HCT116 (cell line): Measurements from ENCODE around the gene PXDN. TPM values are rescaled to one million over a fixed set of nuclear protein-coding genes. Genes with fewer than 3 reads are reported as not detected.

Experiments used
- ATAC-seq: fragments of 200-7000 bp; cut with Tn5 transposase; 2 replicates; pipeline ENCODE4 v1.9.1; 2020; ENCODE audit warnings: mild to moderate bottlenecking, moderate library complexity
- BruUV-seq: library from RNA; stranded (reverse); fragments of 400-500 nt; replicated peaks from 2 replicates; lab custom pipeline; 2021; lab: Mats Ljungman, UMichigan
- CTCF ChIA-PET: fragments of 300-600 bp; sonication (Branson Sonifier 250); formaldehyde crosslinking; loops from one replicate; lab custom pipeline; 2021; ENCODE audit warnings: antibody characterized with exemption; lab: Charles Lee
- POLR2A ChIA-PET: fragments of 300-600, 350-600 bp; sonication (Branson Sonifier 250); formaldehyde crosslinking; loops from one replicate; lab custom pipeline; 2021; ENCODE audit warnings: antibody characterized with exemption; lab: Charles Lee
- RAD21 ChIA-PET, 2 experiments: fragments of 300-600 bp; sonication (Branson Sonifier 250); formaldehyde crosslinking; loops; one replicate each; lab custom pipeline; 2023; ENCODE audit warnings: low total read pairs in 2 of 2; ENCODE audit not compliant: uncharacterized antibody in 2 of 2, unreplicated experiment in 2 of 2, low non-redundant PET in 1 of 2; lab: Charles Lee
- DNase-seq: peaks from one replicate; pipeline ENCODE4 v3.0.0-alpha.2; 2010; ENCODE audit warnings: low read depth, low spot score
- H2AFZ ChIP-seq: fragments of 200-600 bp; shearing (Covaris generic), sonication (generic); 2 replicates; pipeline ENCODE4 v1.6.1; 2017; ENCODE audit warnings: low read depth, mixed run types, mixed read lengths, antibody characterized with exemption, low read length; ENCODE audit not compliant: poor library complexity, severe bottlenecking
- H3K27ac ChIP-seq: 2 replicates; pipeline ENCODE4 v1.5.1; 2012; ENCODE audit warnings: low read depth, low read length
- H3K27me3 ChIP-seq: fragments of 200-600 bp; sonication (generic); 2 replicates; pipeline ENCODE4 v1.6.1; 2016; ENCODE audit warnings: mixed run types, low read length, mixed read lengths; ENCODE audit not compliant: insufficient read depth
- H3K36me3 ChIP-seq, 2 experiments: fragments of 200-500 bp in 1 of 2; fragments of 200-600 bp in 1 of 2; sonication (Bioruptor generic) in 1 of 2; sonication (generic) in 1 of 2; 2 replicates each; pipeline versions ENCODE4 v1.5.1 to v1.6.1; 2014 to 2016; ENCODE audit warnings: low read length in 2 of 2, inconsistent platforms in 1 of 2, mixed read lengths in 1 of 2, mixed run types in 1 of 2; ENCODE audit not compliant: insufficient read depth in 2 of 2, control insufficient read depth in 1 of 2
- H3K4me1 ChIP-seq, 2 experiments: fragments of 200-600 bp in 1 of 2; sonication (generic) in 1 of 2; 2 replicates each; pipeline versions ENCODE4 v1.5.1 to v1.6.1; 2012 to 2017; ENCODE audit warnings: low read length in 2 of 2, inconsistent platforms in 1 of 2, mild to moderate bottlenecking in 1 of 2, mixed read lengths in 1 of 2, mixed run types in 1 of 2, moderate library complexity in 1 of 2; ENCODE audit not compliant: insufficient read depth in 2 of 2, control insufficient read depth in 1 of 2
- H3K4me2 ChIP-seq: fragments of 200-600 bp; sonication (generic); 2 replicates; pipeline ENCODE4 v1.6.1; 2017; ENCODE audit warnings: mixed run types, low read length, mixed read lengths
- H3K4me3 ChIP-seq, 2 experiments: fragments of 200-600 bp in 1 of 2; sonication (generic) in 1 of 2; replicated peaks in 1 of 2; 2 replicates each; pipeline ENCODE4 v1.5.1; 2011 to 2016; ENCODE audit warnings: low read length in 2 of 2, control low read depth in 1 of 2, low read depth in 1 of 2, mild to moderate bottlenecking in 1 of 2, mixed read lengths in 1 of 2, mixed run types in 1 of 2
- H3K79me2 ChIP-seq: fragments of 200-600 bp; sonication (generic); 2 replicates; pipeline ENCODE4 v1.6.1; 2017; ENCODE audit warnings: mild to moderate bottlenecking, mixed run types, low read length, moderate library complexity, mixed read lengths; ENCODE audit not compliant: insufficient read depth
- H3K9ac ChIP-seq: fragments of 200-600 bp; sonication (generic); 2 replicates; pipeline ENCODE4 v1.6.1; 2016; ENCODE audit warnings: low read length, mixed read lengths
- H3K9me2 ChIP-seq: fragments of 200-600 bp; sonication (generic), shearing (Covaris generic); 2 replicates; pipeline ENCODE4 v1.6.1; 2017; ENCODE audit warnings: mixed run types, mild to moderate bottlenecking, moderate library complexity; ENCODE audit not compliant: insufficient read depth
- H3K9me3 ChIP-seq, 2 experiments: fragments of 200-500 bp in 1 of 2; fragments of 200-600 bp in 1 of 2; sonication (Bioruptor generic) in 1 of 2; sonication (generic) in 1 of 2; 2 replicates each; pipeline ENCODE4 v1.6.1; 2014 to 2017; ENCODE audit warnings: low read length in 2 of 2, mixed read lengths in 2 of 2, inconsistent platforms in 1 of 2, low read depth in 1 of 2, mild to moderate bottlenecking in 1 of 2, mixed run types in 1 of 2, moderate library complexity in 1 of 2; ENCODE audit not compliant: control insufficient read depth in 1 of 2, insufficient read depth in 1 of 2
- H4K20me1 ChIP-seq: fragments of 200-600 bp; sonication (generic), shearing (Covaris generic); 2 replicates; pipeline ENCODE4 v1.6.1; 2017; ENCODE audit warnings: mixed run types, mild to moderate bottlenecking, moderate library complexity; ENCODE audit not compliant: insufficient read depth
- ELF1 ChIP-seq: IDR thresholded peaks from 2 replicates; pipeline ENCODE4 v1.6.1; 2012; ENCODE audit warnings: low read depth, borderline replicate concordance
- EZH2phosphoT487 ChIP-seq: fragments of 200-600 bp; IDR thresholded peaks from 2 replicates; pipeline ENCODE4 v1.6.1; 2018; ENCODE audit warnings: antibody characterized with exemption, borderline replicate concordance
- POLR2A ChIP-seq: IDR thresholded peaks from 2 replicates; pipeline ENCODE4 v1.7.0; 2011; ENCODE audit warnings: borderline replicate concordance; ENCODE audit not compliant: insufficient read depth, insufficient read length; ENCODE audit errors: extremely low read depth
- POLR2AphosphoS5 ChIP-seq: IDR thresholded peaks from 2 replicates; pipeline ENCODE4 v1.6.1; 2011; ENCODE audit warnings: mild to moderate bottlenecking, low read depth, low read length, moderate library complexity
- REST ChIP-seq: IDR thresholded peaks from 2 replicates; pipeline ENCODE4 v1.6.1; 2012; ENCODE audit warnings: low read depth
- TCF7L2 ChIP-seq: IDR thresholded peaks from 2 replicates; pipeline ENCODE4 v1.7.0; 2011; ENCODE audit warnings: borderline replicate concordance, inconsistent platforms; ENCODE audit not compliant: insufficient read depth, insufficient read length; ENCODE audit errors: extremely low read depth
- YY1 ChIP-seq: IDR thresholded peaks from 2 replicates; pipeline ENCODE4 v1.6.1; 2011; ENCODE audit warnings: low read length, low read depth, moderate library complexity, mild to moderate bottlenecking; ENCODE audit not compliant: insufficient replicate concordance; ENCODE audit errors: extremely low read depth
- ZFX ChIP-seq: fragments of 450-650 bp; IDR thresholded peaks from 2 replicates; pipeline ENCODE4 v1.6.1; 2017
- ZNF274 ChIP-seq: fragments of 200-500 bp; sonication (Bioruptor generic); IDR thresholded peaks from 2 replicates; pipeline ENCODE4 v1.6.1; 2014; ENCODE audit warnings: mild to moderate bottlenecking, low read depth, low read length, inconsistent platforms
- intact Hi-C: fragments of 100-400 bp; cut with micrococcal nuclease; formaldehyde crosslinking; loops from 2 replicates; pipeline ENCODE4 v1.10.0; 2022
- total RNA-seq: library from RNA; stranded (reverse); gene quantifications from one replicate; pipeline ENCODE4 v1.2.1, GENCODE V29; 2021; ENCODE audit not compliant: unreplicated experiment

PXDN gene
- total RNA-seq, 1 experiment from 2014 or later = 10.7 TPM

DNA sequence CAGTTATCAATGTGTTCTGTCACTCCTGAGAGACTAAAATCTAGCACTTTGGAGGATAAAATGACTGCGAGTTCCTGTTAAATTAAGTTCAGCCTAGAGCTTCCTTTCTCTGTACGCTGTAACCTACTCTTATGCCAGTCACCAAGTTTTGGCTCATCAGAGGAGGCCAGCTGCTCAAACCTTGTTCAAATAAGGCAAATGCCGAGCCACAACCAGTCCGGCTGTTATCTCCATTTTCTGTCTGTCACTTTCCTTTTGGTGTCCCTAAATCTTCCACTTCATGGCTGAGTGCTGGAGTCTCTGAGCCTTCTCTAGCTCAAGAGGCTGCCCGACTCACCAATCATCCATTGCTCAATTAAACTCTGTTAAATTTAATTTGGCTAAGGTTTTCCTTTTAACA lies 33.5 kb upstream of the PXDN start:
- Histone ChIP-seq H3K4me2 (no peak overlapping the region), H3K9me2 (no peaks in the 10 kb centered on the region), H3K9me3 (no peaks in the 10 kb centered on the region), H3K27ac (no peak overlapping the region), H2AFZ (no peak overlapping the region), H3K79me2 (no peaks in the 10 kb centered on the region), H4K20me1 (no peaks in the 10 kb centered on the region), H3K27me3 (peaks cover 19% of the 10 kb centered on the region), H3K9ac (no peak overlapping the region), H3K4me1 (peaks cover 0 to 7% of the 10 kb centered on the region in 2 experiments; a peak in 2 of 4 replicates), H3K36me3 (no peaks in the 10 kb centered on the region), H3K4me3 (no peak overlapping the region)
- ChIA-PET CTCF (interaction anchor here (0.9 to 1.2 kb wide), 2 partner anchors 27 to 40 kb away, joined by 3 to 4 read pairs; no protein-coding TSS in a partner anchor), RAD21 (no interaction called here), POLR2A (no interaction called here)
- ATAC-seq = no peak
- TF ChIP-seq YY1 (no peak), REST (no peak), TCF7L2 (no peak), POLR2AphosphoS5 (no peak), POLR2A (no peak), ELF1 (no peak), EZH2phosphoT487 (no peak), ZNF274 (no peak), ZFX (no peak)
- BruUV-seq = no TSS peak
- no peak for DNase-seq
- intact Hi-C loops = no loop called here
